KBM-7 (cell line): Measurements from ENCODE around the gene HUWE1.
"Not testable (repeated sequence)": the region's sequence is repeated elsewhere in the genome, so short reads cannot be mapped to it uniquely, and the experiment has no call there.

Experiments used
- DNase-seq: peaks from one replicate; pipeline ENCODE4 v3.0.0-alpha.2; 2015
- in situ Hi-C: fragments of 300-500 bp; cut with MboI; formaldehyde crosslinking; loops from 2 replicates; pipeline ENCODE4 v1.14.3; 2020; ENCODE audit warnings: low sequenced_read_pairs, low pct_unique_long_range_greater_than_20kb, mixed read lengths

The HUWE1 gene

DNA sequence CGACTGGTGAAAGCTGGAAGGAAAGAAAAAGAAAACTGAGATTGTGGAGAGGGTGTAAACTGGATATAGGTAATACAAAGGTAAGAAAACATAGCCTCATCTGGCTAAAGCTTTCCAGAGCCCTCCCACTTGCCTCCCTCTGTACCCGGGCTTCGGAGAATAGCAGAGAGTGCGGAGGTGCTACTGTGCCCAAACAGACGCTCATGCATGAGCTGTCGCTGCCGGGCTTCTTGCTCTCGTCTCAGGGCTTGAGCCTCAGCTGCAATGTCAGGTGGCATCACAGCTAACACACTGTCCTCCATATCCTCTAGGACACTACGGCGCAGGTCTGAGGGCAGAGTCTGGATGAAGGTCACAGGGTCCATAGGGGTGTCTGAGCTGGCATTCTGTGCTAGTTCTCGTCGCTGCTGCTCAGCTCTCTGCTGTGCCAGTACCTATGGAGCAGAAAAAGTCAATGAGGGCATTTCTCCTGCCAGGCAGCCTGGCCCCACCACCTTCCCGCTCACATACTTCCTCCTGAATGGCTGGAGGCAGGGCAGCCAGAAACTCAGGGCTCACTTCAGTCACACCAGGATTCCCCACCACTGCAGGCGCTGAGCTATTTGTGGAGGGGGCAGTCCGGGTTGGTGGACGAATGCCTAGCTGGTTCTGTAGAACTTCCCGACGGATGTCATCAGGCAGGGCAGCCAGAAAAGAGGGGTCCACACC, 135.6 kb downstream of the HUWE1 start:
- no peak for DNase-seq

GRCh38 chrX:53547668-53548067, 138.9 kb downstream of the HUWE1 start:
- in situ Hi-C loops: no loop called here
- DNase-seq: no peak

More for the DNA sequence above, 135.6 kb downstream of the HUWE1 start:
- in situ Hi-C loops: no loop called here

GRCh38 chrX:53544936-53545335, 141.6 kb downstream of the HUWE1 start:
- DNase-seq: no peak

GRCh38 chrX:53538781-53539180, 147.7 kb downstream of the HUWE1 start:
- no peak for DNase-seq
- in situ Hi-C loops: no loop called here

More at GRCh38 chrX:53544936-53545335, 141.6 kb downstream of the HUWE1 start:
- in situ Hi-C loops: no loop called here

DNA sequence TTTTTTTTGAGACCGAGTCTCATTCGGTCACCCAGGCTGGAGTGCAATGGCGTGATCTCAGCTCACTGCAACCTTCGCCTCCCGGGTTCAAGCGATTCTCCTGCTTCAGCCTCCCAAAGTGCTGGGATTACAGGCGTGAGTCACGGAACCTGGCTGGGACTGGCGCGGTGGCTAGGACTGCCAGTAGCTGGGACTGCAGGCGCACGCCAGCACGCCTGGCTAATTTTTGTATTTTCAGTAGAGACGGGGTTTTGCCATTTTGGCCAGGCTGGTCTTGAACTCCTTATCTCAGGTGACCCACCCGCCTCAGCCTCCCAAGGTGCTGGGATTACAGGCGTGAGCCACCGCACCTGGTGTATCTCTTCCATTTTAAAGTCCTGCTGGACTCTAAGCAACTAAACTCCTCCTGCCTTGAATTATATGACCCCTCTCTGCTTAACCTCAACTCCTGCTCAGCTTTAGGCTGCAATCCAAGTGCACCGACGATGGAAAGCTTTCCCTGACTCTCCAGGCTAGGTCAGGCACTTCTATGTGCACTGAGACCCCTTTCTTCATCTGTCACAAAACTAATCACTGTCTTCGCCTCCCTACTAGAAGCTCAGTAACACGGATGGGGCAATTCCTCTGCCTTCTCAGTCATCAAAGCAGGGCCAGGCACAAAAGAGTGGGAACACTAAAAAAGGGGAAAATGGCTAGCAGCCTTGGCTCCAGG, 155.1 kb downstream of the HUWE1 start:
- in situ Hi-C loops, DNase-seq: not testable (repeated sequence)

DNA sequence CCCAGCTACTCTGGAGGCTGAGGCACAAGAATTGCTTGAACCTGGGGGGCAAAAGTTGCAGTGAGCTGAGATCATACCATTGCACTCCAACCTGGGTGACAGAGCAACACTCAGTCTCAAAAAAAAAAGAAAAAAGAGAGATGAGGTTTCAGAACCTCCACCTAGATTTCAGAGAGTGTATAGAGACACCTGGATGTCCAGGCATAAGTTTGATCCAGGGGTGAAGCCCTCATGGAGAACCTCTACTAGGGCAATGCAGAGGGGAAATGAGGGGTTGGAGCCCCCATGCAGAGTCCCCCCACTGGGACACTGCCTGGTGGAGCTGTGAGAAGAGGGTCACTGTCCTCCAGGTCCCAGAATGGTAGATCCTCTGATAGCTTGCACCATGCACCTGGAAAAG, 159.5 kb downstream of the HUWE1 start:
- in situ Hi-C loops: no loop called here
- no peak for DNase-seq

DNA sequence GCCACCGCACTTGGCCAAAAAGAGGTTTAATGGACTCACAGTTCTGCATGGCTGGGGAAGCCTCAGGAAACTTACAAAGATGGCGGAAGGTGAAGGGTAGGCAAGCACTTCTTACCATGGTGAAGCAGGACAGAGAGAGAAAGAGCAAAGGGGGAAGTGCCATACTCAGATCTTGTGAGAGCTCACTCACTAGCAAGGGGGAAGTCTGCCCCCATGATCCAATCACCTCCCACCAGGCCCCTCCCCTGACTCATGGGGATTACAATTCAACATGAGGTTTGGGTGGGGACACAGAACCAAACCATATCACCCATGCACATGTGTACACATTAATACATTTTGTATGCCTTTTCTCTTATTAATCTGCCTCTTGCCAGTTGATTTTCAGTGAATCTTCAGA, 175.2 kb downstream of the HUWE1 start:
- in situ Hi-C loops: no loop called here
- DNase-seq: peak; percentile 45

DNA sequence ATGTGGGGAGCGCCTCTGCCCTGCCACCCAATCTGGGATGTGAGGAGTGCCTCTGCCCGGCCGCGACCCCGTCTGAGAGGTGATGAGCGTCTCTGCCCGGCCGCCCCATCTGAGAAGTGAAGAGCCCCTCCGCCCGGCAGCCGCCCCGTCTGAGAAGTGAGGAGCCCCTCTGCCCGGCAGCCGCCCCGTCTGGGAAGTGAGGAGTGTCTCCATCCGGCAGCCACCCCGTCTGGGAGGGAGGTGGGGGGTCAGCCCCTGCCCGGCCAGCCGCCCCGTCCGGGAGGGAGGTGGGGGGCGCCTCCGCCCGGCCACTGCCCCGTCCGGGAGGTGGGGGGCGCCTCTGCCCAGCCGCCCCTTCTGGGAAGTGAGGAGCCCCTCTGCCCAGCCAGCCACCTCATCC, 182.5 kb downstream of the HUWE1 start:
- in situ Hi-C loops, DNase-seq: not testable (repeated sequence)

- DNase-seq: peak; percentile 50
- in situ Hi-C loops: no loop called here
Observed at GRCh38 chrX:53494436-53494835, 192.1 kb downstream of the HUWE1 start.

DNA sequence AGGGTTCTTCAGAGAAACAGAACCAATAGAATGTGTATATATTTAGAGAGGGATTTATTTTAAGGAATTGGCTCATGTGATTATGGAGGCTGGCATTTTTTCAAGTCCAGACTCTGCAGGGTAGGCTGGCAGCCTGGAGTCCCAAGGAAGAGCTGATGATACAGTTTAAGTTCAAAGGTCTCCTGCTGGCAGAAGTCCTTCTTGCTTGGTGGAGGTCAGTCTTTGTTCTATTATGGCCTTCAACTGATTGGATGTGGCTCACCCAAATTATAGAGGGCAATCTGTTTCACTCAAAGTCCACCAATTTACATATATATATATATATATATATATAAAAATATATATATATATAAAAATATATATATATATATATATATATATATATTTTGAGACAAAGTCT, 200.2 kb downstream of the HUWE1 start:
- in situ Hi-C loops: no loop called here
- no peak for DNase-seq

DNA sequence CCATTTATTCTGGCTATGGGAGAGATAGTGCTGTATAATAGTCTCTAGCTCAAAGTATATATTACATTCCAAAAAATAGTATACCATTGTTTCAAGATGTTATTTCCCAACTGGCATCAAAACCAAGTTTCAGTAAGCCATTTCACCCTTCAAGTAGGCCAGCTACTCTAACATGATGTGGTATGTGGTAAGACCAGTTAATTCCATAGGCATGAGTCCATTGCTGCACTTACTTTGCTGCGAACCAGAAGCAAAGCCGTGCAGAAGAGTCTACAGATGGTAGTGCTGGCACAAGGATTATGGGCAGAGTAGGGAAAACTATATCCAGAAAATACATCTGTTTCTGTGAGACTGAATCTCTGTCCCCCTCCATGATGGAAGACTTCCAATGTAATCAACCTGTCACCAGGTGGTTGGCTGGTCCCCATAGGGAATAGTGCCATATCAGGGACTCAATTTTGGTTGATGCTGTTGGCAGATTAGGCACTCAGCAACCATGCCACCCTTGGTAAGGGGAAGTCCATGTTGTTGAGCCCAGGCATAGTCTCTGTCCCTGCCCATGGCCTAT, 202.6 kb downstream of the HUWE1 start:
- in situ Hi-C loops: no loop called here
- no peak for DNase-seq

GRCh38 chrX:53483416-53483815, 203.1 kb downstream of the HUWE1 start:
- in situ Hi-C loops: no loop called here
- DNase-seq: no peak
